Kidney (tissue), 14 donors: ENCODE data around the gene ASB1. TPM values are rescaled to one million over a fixed set of nuclear protein-coding genes. Genes with fewer than 3 reads are reported as not detected.

Source experiments
- DNase-seq, 5 donors: peaks; one replicate each; pipeline ENCODE4 v3.0.0-alpha.2; 2013 to 2020
- FAIRE-seq: peaks from 2 replicates; lab custom pipeline; 2012; peaks lifted over from hg19 to GRCh38; lab: Jason Lieb, UNC
- H3K27ac ChIP-seq, 2 donors: one replicate each; pipeline ENCODE4 v1.7.0; 2013; ENCODE audit warnings: low read depth in 2 of 2, low read length in 2 of 2, inconsistent platforms in 1 of 2
- H3K27me3 ChIP-seq: one replicate; pipeline ENCODE4 v1.7.1; 2013; ENCODE audit warnings: low read length, inconsistent platforms; ENCODE audit not compliant: control insufficient read depth, insufficient read depth
- H3K36me3 ChIP-seq, 3 donors: one replicate each; pipeline versions ENCODE4 v1.7.0 to v1.7.1; 2013; ENCODE audit warnings: low read length in 3 of 3, control low read depth in 1 of 3, inconsistent platforms in 1 of 3; ENCODE audit not compliant: insufficient read depth in 3 of 3, control insufficient read depth in 2 of 3
- H3K4me1 ChIP-seq, 3 donors: one replicate each; pipeline versions ENCODE4 v1.7.0 to v1.7.1; 2013; ENCODE audit warnings: low read length in 3 of 3, inconsistent platforms in 1 of 3, low read depth in 1 of 3; ENCODE audit not compliant: control insufficient read depth in 2 of 3, insufficient read depth in 2 of 3
- H3K4me3 ChIP-seq, 3 donors: one replicate each; pipeline versions ENCODE4 v1.7.0 to v1.8.1; 2013; ENCODE audit warnings: low read length in 3 of 3, control low read depth in 1 of 3, inconsistent platforms in 1 of 3
- H3K9ac ChIP-seq, 3 donors: one replicate each; pipeline versions ENCODE4 v1.7.0 to v1.7.1; 2013; ENCODE audit warnings: low read length in 3 of 3, control low read depth in 1 of 3, inconsistent platforms in 1 of 3
- H3K9me3 ChIP-seq, 3 donors: one replicate each; pipeline versions ENCODE4 v1.7.0 to v1.7.1; 2013; ENCODE audit warnings: low read length in 3 of 3, control low read depth in 1 of 3, inconsistent platforms in 1 of 3; ENCODE audit not compliant: control insufficient read depth in 2 of 3, insufficient read depth in 1 of 3
- CTCF ChIP-seq: IDR thresholded peaks from 3 replicates; pipeline ENCODE4 v1.5.1; 2012; ENCODE audit warnings: mild to moderate bottlenecking, moderate library complexity, borderline replicate concordance; ENCODE audit not compliant: insufficient read depth; ENCODE audit errors: extremely low read depth
- intact Hi-C: fragments of 100-400 bp; cut with DNase I; formaldehyde crosslinking; loops from one replicate; pipeline ENCODE4 v1.11.1; 2022
- polyA plus RNA-seq: library from polyadenylated mRNA; stranded (reverse); fragments of 350-450 nt; fragmentation: Illumina TruSeq; extraction: RNeasy Lipid Tissue Mini Kit (QIAGEN cat#74804); gene quantifications from one replicate; pipeline ENCODE4 v1.2.3, GENCODE V29; 2014; ENCODE audit warnings: low read depth, low replicate concordance; ENCODE audit not compliant: insufficient read depth
- total RNA-seq: library from RNA; stranded (reverse); fragmentation: NEBNext Ultra II Directional; extraction: Animal tissue kit (Norgen Biotek cat#: 25700); gene quantifications from one replicate; pipeline ENCODE4 v1.2.1, GENCODE V29; 2021
- donor health status: control.
- donor health status: control.
- donor health status: control.
- donor health status: control.
- donor health status: control.
- donor health status: DM: yes; HTN: yes; CAD: no.
- donor health status: Normal renal cell carcinoma (clear cell type).

Gene ASB1
- total and polyA plus RNA-seq, 2 donors from 2014 or later = 28.1 to 29.4 TPM

DNA sequence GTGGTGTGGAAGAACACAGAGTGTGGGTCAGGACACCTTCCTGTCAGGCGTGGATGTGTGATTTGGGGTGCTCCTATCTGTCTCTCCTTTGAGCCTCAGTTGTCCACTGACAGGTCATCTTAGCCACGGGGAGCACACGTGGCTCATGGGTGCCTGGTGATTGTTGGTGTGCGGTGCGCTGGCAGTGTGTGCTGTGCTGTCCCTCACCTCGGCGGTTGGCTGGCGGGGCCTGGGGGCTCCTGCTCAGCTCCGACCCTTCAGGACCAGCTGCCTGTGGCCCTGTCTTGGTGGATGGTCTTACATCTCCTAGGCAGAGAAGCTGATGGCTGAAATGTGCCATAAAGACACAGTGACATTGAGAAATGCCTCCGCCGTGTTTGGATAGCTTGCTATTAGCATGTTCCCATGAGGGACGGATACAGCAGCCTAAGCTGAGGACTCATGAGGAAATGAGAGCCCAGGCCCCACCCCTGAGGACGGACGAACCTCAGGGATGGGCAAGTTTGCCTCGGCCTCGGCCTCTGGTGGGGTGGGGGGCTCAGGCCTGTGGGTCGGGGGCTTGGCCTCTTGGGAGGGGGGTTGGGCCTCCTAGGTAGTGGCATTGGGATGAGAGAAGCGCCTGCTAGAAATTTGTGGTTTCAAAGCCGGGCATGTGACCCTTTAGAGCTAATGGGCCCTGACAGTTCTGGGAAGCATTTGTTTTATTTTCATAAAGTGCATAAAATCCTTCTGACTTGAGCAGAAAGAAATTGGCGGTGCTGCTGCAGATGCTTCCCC, 20.3 kb upstream of the ASB1 start:
- no peak for FAIRE-seq
- H3K36me3 ChIP-seq = peaks cover 0 to 2% (median 0%) of the 10 kb centered on the region in 3 donors
- no peaks in the 10 kb centered on the region for H3K27me3 ChIP-seq
- no peak overlapping the region for H3K4me3 ChIP-seq
- intact Hi-C loops = no loop called here
- no peaks in the 10 kb centered on the region for H3K4me1 ChIP-seq
- peak in 2 of 5 donors; percentile 29 to 38 for DNase-seq
- H3K9me3 ChIP-seq = no peaks in the 10 kb centered on the region
- H3K9ac ChIP-seq = no peak overlapping the region
- no peak for TF ChIP-seq CTCF
- H3K27ac ChIP-seq = no peak overlapping the region

- Histone ChIP-seq H3K36me3 (no peaks in the 10 kb centered on the region), H3K9ac (no peak overlapping the region), H3K4me3 (no peak overlapping the region), H3K27ac (no peak overlapping the region), H3K27me3 (no peaks in the 10 kb centered on the region), H3K9me3 (no peaks in the 10 kb centered on the region), H3K4me1 (no peaks in the 10 kb centered on the region)
- TF ChIP-seq CTCF = no peak
- no peak for DNase-seq
- intact Hi-C loops = no loop called here
- no peak for FAIRE-seq
Observed at GRCh38 chr2:238406998-238407285, 19.8 kb upstream of the ASB1 start.

- no peak for DNase-seq
- Histone ChIP-seq H3K27ac (no peak overlapping the region), H3K27me3 (no peaks in the 10 kb centered on the region), H3K4me1 (no peaks in the 10 kb centered on the region), H3K9me3 (no peaks in the 10 kb centered on the region), H3K4me3 (no peak overlapping the region), H3K36me3 (no peaks in the 10 kb centered on the region), H3K9ac (no peak overlapping the region)
- FAIRE-seq = no peak
- TF ChIP-seq CTCF = no peak
- intact Hi-C loops = no loop called here
Observed at GRCh38 chr2:238407566-238407965, 19.2 kb upstream of the ASB1 start.
